HG03457 (cell line): ENCODE data around the gene VPS9D1.
"Not testable (repeated sequence)": the region's sequence is repeated elsewhere in the genome, so short reads cannot be mapped to it uniquely, and the experiment has no call there.

Experiments used
- ATAC-seq: cut with Tn5 transposase; IDR thresholded peaks from one replicate; pipeline ENCODE4 v1.9.1; 2021; ENCODE audit warnings: moderate number of reproducible peaks; ENCODE audit not compliant: unreplicated experiment

VPS9D1 gene

DNA sequence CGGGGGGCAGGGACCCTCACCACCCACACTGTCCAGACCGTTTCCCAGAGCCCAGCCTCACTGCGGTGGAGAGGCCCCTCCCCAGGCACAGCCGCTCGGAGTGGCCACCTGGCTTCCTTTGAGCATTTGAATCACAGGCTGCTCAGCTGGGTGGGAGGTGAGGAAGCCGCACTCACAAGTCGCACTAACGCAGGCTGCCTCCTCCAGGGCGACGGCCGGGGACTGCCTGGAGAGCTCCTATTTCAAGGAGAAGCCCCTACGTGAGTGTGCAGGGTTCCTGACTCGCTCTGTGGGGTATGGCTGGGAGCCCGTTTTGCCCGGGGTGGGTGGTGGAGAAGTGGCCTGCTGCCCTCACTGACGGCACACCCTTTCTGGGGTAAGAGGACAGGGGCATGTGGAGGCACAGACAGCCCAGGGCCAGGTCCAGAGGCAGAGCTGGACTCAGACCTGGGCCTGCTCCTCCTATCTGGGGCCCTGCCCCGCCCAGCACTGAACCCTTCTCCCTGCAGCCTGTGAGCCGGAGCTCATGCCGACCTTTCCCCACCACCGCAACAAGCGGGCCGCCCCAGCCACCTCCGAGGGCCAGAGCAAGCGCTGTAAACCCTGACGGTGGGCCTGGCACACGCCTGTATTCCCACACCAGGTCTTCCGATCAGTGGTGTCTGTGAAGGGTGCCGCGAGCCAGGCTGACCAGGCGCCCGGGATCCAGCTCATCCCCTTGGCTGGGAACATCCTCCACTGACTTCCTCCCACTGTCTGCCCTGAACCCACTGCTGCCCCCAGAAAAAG lies 25.4 kb downstream of the VPS9D1 start:
- ATAC-seq: no peak

DNA sequence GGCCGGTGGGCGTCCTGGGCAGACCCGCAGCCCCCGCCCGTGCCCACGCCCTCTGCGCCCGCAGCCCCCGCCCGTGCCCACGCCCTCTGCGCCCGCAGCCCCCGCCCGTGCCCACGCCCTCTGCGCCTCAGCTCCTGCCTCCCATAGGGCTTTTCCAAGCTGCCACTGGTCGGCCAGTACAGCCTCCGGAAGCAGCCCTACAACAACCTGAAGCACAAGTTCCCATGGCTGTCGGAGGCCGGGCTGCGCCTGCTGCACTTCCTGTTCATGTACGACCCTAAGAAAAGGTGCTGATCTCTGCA lies 26.0 kb downstream of the VPS9D1 start:
- not testable (repeated sequence) for ATAC-seq

DNA sequence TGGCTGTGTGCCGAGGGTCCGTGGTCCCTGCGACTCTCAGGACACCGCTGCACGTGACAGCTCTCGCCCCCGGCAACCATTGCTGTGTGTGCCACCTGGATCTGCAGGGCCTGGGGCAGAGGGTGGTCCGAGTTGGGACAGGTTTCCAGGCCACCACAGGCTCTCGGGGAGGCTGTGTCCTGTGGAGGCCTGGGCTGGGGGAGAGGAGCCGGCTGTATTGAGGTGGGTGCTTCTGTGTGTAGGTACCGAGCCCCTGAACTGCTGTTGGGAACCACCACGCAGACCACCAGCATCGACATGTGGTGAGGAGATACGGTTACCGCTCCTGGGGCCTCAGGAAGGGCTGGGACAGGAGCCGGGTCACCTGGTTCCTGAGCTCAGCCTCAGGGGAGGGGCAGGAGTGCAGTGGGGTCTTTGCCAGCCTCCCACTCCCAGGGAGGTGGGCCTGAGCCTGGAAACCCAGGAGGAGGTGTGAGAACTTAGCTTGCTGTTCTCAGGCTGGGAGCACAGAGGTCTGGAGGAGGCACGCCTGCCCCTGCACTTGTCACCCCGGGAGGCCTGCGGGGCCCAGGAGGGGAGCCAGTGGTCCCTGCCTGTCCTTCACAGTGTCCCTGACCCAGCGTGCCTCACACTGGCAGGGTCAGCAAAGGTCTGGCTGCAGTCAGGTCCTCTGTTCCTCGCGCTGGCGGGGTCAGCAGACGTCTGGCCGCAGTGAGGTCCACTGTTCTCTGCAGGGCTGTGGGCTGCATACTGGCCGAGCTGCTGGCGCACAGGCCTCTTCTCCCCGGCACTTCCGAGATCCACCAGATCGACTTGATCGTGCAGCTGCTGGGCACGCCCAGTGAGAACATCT lies 26.5 kb downstream of the VPS9D1 start:
- ATAC-seq: no peak

DNA sequence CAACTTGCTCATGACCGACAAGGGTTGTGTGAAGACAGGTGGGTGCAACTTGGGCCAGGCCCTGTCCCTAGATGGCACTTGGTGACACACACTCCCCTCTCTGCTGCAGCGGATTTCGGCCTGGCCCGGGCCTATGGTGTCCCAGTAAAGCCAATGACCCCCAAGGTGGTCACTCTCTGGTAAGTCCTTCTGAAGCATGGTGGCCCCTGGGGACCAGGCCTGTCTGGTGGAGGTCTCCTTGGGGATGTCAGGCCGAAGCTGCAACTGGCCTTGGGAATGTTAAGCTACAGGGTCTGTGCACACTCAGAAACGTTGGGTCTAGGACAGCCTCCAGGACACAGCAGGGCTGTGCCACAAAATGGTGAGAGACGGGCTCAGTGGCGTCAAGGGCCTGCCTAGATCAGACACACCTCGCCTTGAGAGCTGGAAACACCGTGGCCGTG lies 27.4 kb downstream of the VPS9D1 start:
- ATAC-seq: no peak

DNA sequence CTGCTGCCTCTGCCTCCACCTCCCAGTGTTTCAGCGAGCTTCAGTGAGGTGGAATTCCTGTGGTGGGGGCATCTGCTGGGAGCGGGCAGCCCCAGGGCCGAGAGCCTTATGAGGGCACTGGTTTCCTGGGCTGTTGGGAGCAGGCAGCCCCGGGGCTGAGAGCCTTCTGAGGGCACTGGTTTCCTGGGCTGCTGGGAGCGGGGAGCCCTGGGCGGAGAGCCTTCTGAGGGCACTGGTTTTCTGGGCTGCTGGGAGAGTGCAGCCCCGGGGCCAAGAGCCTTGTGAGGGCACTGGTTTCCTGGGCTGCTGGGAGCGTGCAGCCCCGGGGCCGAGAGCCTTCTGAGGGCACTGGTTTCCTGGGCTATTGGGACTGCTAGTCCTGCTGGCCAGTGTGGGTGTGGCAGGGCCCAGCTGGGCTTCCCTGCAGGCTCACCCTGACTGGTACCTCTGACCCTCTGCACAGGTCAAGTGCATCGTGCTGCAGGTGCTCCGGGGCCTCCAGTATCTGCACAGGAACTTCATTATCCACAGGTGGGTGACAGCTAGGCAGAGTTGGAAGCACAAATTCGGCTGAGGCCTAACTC lies 28.6 kb downstream of the VPS9D1 start:
- no peak for ATAC-seq

DNA sequence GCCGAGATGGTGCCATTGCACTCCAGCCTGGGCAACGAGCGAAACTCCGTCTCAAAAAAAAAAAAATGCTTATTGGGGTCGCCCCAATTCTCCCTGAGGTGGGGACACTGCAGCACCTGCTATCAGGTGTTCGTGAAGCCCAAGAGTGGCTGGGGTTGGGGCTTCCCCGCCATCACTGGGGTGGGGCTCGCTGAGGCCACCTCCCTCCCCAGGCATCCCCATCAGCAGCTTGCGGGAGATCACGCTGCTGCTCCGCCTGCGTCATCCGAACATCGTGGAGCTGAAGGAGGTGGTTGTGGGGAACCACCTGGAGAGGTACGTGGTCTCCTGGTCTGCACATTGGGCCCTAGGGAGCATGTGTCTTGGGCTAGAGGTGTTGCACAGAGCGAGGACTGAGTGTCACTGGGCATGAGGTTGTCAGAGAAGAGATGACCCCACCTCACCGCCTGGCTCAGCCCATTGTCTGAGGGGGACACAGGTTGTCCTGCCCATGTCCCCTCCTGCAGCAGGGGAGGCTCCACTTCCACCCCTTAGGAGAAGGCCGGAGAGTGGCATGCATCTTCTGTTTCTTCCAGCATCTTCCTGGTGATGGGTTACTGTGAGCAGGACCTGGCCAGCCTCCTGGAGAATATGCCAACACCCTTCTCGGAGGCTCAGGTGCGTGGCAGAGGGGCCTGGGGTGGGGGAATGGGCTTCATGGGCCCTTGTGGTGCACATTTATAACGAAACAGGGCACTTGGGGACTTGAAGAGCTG lies 29.3 kb downstream of the VPS9D1 start:
- ATAC-seq: no peak

DNA sequence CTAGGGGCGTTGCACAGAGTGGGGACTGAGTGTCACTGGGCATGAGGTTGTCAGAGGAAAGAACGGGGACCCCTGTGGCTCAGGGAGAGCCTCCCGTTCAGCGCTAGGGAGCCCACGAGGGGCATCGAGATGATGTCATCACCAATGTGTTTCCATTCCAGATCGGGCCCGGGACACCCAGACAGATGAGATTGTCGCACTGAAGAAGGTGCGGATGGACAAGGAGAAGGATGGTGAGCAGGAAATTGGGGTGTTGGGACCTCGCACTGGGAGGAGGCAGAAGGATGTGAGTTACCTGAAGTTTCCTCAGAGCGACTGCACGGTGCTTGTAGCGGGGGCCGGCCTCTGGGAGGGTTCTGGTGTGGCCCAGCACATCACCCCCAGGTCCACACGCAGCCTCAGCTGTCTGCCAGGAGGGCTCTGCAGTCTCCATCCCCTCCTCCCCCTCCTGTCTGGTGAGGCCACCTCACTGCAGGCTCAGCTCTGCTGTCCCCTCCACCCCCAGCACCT lies 30.3 kb downstream of the VPS9D1 start:
- no peak for ATAC-seq

DNA sequence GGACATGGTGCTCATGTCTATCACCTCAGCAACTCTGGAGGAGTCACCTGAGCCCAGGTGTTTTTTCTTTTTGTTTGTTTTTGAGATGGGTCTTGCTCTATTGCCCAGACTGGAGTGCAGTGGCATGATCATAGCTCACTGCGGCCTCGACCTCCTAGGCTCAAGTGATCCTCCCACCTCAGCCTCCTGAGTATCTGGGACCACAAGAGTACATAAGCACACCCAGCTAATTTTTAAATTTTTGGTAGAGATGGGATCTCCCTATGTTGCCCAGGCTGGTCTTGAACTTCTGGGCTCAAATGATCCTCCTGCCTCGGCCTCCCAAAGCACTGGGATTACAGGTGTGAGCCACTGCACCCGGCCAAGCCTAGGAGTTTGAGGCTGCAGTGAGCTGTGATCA lies 31.1 kb downstream of the VPS9D1 start:
- ATAC-seq: not testable (repeated sequence)

DNA sequence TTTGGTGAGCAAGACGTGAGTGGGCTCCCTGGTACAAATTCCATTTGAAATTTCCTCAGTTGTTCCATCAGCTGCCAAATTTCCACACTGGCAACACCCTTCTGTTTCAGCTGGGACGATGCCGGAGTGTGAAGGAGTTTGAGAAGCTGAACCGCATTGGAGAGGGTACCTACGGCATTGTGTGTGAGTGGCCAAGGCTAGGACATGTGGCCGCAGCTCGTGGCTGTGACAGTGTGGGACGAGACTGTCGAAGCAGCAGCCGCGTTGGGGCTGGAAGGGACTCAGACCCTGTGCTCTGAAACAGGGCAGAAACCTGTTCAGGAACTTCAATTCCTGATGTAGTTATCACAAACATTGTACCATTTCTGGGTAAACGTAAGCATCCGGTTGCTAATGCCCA lies 31.6 kb downstream of the VPS9D1 start:
- no peak for ATAC-seq

DNA sequence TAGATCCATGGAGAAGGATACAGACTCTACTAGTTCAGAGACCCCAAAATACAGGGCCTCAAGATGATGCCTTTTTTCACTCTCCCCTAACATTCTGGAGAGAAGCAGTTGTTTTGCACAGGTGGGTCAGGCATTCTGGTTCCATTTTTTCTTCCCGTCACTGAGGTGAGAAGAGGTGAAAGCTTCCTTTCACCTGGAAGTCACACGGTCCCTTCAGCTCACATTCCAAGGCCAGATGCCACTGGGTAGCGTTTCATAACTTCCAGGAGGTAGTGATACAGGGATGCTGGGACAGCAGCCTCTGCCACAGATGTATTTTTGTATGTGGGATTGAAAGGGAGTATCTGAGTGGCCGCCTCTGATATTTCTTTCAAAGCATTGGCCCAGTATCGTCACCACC lies 32.3 kb downstream of the VPS9D1 start:
- no peak for ATAC-seq

DNA sequence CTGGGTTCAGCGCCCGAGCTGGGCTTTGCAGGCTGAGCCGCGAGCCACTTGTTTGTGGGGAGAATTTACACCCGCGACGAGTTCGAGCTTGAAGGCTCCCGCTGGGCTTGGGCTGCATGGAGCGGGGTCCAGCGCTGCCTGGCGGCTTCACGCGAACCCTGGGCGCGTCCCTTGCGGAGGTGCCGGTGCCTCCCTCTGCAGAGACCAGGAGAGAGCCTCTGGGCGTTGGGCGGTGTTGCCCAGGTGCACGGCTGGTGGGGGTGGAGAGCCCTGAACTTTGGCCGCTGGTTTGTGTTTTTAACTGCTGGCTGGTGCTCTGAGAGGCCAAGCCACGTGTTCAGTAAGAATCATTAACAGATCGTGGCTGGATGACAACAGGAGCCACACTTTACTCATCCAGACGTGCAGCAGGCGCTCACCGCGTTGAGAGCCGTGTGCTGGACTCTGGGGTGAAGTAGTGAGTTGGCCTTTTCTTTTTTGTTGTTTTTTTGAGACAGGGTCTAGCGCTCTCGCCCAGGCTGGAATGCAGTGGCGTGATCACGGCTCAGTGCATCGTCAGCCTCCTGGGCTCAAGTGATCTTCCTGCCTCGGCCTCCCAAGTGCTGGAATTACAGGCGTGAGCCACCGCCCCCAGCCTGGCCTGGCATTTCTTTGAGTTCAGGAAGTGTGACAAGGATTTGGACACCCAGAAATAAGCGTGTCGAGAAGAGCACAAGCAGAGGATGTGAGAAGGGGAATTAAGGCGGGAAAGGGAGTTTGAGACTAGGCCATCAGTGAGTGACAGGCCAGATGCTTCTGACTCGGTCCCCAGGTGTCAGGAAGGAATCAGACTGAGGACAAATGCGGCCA lies 33.4 kb downstream of the VPS9D1 start:
- ATAC-seq: peak; percentile 30

DNA sequence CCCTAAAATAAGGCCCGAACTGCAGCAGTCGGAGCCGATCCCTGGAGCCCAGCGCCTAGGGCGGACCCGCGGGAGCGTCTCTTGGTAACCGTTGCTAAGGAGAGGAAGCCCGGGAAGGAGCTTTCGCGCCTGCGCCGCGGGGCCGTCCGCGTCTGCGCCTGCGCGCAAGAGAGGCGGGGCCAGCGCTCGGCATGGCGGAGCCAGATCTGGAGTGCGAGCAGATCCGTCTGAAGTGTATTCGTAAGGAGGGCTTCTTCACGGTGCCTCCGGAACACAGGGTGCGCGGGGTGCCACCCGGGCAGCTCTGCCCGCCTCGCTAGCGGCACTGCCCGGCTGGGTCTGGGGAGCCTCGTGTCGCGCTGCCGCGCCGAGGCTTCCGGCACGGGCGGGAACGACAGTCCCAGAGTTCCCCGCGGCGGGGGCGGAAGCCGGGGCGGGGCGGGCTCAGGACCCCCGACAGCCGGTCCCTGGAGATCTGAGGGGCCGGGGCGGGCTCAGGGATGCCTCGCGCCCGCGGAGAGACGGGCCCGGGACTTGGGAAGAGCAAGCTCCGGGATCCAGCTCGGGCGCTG lies 34.1 kb downstream of the VPS9D1 start, which contains the start of gene CDK10:
TSS of gene CDK10 (plus strand) at position 170 of the 572 bp plus-strand sequence. CDS start at position 192, 22 bp downstream.
- ATAC-seq: peak; percentile 67

DNA sequence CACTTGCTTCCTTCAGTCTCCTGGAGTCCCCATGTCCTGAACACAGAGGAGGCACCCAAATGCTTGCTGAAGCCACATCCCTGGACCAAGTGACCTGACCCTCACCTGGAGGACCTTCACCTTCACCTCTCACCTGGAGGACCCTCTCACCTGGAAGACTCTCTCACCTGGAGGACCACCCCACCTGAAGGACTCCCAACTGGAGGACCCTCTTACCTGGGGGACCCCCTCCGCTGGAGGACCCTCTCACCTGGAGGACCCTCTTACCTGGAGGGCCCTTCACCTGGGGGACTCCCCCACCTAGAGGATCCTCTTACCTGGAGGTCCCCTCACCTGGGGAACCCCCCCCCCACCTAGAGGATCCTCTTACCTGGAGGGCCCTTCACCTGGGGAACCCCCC lies 34.8 kb downstream of the VPS9D1 start:
- ATAC-seq: no peak

DNA sequence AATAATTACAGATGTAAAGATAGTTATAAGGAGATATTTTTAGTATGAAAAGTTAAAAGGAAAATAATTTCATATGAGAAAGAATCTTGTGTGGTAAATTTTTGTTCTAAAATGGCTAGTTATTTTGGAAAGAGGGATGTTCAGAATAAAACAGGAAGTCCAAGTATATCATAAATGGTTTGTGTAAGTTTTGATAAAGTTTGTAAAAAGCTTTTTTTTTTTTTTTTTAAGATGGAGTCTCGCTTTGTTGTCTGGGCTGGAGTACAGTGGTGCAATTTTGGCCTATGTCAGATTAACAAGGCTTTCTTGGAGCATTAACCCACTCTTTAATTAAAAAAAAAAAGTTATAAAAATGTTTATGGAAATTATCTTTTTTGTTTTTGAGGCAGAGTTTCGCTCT lies 42.4 kb downstream of the VPS9D1 start:
- ATAC-seq: no peak

DNA sequence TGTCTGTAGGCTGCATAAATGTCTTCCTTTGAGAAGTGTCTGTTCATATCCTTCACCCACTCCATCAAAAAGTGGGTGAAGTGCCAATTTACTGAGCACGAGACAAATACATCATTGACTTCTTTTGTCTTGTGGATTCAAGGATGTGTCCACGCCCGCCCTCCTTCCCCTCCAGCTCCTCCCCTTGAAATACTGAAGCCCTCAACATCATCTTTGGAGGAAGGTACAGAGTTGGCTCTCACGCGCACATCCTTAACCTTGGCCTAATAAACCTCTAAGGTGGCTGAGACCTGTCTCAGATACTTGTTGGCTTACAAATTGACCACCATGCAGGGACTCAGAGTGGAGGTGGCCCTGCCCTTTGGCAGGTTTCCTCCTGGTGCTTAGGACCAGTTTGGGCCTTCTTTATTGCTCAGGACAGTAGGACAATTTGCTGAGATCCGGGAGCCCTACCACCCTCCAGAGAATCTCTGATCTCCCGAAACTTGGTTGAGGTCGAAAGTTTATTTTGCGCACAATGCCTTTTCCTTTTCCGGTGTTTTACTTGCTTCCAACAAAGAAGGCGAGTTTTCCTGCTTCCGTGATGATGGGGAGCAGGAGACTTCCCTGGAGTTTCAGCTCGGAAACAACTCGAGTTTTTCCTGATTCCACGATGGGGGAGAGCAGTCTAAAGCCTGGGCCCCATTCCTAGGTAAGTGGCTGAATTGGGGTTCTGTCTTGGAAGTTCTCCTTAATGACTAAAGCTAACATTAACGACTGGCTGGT lies 48.3 kb downstream of the VPS9D1 start:
- ATAC-seq: no peak

DNA sequence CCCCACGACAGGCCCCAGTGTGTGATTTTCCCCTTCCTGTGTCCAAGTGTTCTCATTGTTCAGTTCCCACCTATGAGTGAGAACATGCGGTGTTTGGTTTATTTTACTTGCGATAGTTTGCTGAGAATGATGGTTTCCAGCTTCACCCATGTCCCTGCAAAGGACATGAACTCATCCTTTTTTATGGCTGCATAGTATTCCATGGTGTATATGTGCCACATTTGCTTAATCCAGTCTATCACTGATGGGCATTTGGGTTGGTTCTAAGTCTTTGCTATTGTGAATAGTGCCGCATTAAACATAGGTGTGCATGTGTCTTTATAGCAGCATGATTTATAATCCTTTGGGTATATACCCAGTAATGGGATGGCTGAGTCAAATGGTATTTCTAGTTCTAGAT lies 49.1 kb downstream of the VPS9D1 start:
- not testable (repeated sequence) for ATAC-seq

DNA sequence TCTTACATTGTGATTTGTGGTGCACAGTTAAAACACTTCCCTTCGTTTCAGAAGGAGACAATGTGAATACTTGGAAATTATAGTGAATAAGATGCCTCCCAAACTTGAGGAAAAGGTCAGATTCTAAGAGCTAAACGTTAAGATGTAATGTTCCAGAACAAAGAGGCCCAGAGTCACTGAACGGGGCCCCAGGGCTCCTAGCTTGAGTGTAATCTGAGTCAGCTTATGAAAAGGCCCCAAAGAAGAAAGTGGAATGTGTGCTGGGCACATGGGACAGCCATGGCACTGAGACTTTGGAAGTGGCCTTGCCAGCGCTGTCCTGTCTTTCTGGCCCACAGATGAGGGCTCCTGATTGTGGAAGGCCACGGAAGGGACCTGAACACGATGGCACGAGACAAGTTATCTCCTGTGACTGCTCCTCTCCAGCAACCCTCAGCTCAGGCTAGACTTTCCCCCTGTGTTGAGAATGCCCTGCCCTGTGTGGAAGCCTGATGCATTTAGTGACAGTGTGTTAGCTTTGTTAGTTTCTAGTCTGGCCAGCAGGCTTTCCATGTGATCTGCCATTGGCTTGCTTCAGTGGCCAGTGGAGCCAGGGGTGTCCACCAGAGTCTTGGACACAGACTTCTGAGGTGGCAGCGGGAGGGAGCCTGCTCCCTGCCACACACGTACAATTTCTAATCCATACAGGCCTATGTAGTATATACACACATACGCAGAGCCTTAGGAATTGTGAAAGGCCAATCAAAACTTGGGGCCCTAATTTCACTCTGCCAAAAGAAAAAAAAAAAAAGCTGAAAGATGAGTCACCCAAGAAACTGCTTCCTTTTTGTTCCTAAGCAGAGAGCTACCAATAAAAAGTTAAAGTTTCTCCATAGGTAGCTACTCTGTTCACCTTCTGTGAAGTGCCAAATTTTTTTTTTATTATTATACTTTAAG lies 49.9 kb downstream of the VPS9D1 start:
- ATAC-seq: no peak

DNA sequence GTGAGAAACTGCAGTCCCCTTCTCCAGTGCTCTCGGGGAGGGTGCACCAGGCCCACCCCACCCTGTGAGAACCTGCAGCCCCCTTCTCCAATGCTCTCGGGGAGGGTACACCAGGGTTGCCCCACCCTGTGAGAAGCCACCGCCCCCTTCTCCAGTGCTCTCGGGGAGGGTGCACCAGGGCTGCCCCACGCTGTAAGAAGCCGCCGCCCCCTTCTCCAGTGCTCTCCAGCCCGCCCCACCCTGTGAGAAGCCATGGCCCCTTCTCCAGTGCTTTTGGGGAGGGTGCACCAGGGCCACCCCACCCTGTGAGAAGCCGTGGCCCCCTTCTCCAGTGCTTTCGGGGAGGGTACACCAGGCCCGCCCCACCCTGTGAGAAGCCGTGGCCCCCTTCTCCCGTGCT lies 50.9 kb downstream of the VPS9D1 start:
- ATAC-seq: no peak
